Liver (tissue), 9 donors: ENCODE data around the gene PPFIA1. TPM values are rescaled to one million over a fixed set of nuclear protein-coding genes. Genes with fewer than 3 reads are reported as not detected.

Experiments
- DNase-seq: peaks from one replicate; pipeline ENCODE4 v3.0.0-alpha.2; 2017; ENCODE audit warnings: low spot score
- H3K27ac ChIP-seq, 2 donors: one replicate each; pipeline ENCODE4 v1.7.0; 2013; ENCODE audit warnings: inconsistent platforms in 2 of 2, low read length in 2 of 2, control low read depth in 1 of 2, low read depth in 1 of 2, mild to moderate bottlenecking in 1 of 2
- H3K27me3 ChIP-seq, 4 donors: one replicate each; pipeline versions ENCODE4 v1.6.1 to v1.7.0; 2013; ENCODE audit warnings: low read length in 3 of 4, inconsistent platforms in 1 of 4, mild to moderate bottlenecking in 1 of 4, moderate library complexity in 1 of 4; ENCODE audit not compliant: control insufficient read depth in 4 of 4, insufficient read depth in 4 of 4
- H3K36me3 ChIP-seq, 4 donors: one replicate each; pipeline versions ENCODE4 v1.6.1 to v1.7.0; 2013; ENCODE audit warnings: low read length in 3 of 4, mild to moderate bottlenecking in 3 of 4, low read depth in 1 of 4, moderate library complexity in 1 of 4; ENCODE audit not compliant: control insufficient read depth in 4 of 4, insufficient read depth in 3 of 4
- H3K4me1 ChIP-seq, 4 donors: one replicate each; pipeline versions ENCODE4 v1.6.1 to v1.7.0; 2013; ENCODE audit warnings: low read length in 3 of 4, mild to moderate bottlenecking in 3 of 4, moderate library complexity in 1 of 4; ENCODE audit not compliant: control insufficient read depth in 4 of 4, insufficient read depth in 4 of 4
- H3K4me3 ChIP-seq, 3 donors: one replicate each; pipeline versions ENCODE4 v1.6.1 to v1.7.0; 2013; ENCODE audit warnings: low read length in 3 of 3, control low read depth in 1 of 3, low read depth in 1 of 3, mild to moderate bottlenecking in 1 of 3
- H3K9ac ChIP-seq, 2 donors: one replicate each; pipeline ENCODE4 v1.7.0; 2013; ENCODE audit warnings: low read length in 2 of 2, mild to moderate bottlenecking in 2 of 2, moderate library complexity in 2 of 2, control low read depth in 1 of 2, low read depth in 1 of 2
- H3K9me3 ChIP-seq, 4 donors: one replicate each; pipeline versions ENCODE4 v1.6.1 to v1.7.0; 2013; ENCODE audit warnings: low read length in 3 of 4; ENCODE audit not compliant: control insufficient read depth in 4 of 4
- EGR1 ChIP-seq, 2 donors: IDR thresholded peaks; 2 replicates each; pipeline ENCODE4 v1.6.1; 2016 to 2018; ENCODE audit warnings: antibody characterized with exemption in 2 of 2, low read depth in 2 of 2
- HNF4A ChIP-seq, 2 donors: conservative IDR thresholded peaks; 2 replicates each; pipeline ENCODE4 v1.6.1; 2016; ENCODE audit warnings: antibody characterized with exemption in 2 of 2, mild to moderate bottlenecking in 2 of 2
- HNF4G ChIP-seq: IDR thresholded peaks from 2 replicates; pipeline ENCODE4 v1.6.1; 2016; ENCODE audit warnings: antibody characterized with exemption
- JUND ChIP-seq, 2 donors: IDR thresholded peaks; 2 replicates each; pipeline ENCODE4 v1.6.1; 2016; ENCODE audit warnings: antibody characterized with exemption in 2 of 2
- NR2F2 ChIP-seq: IDR thresholded peaks from 2 replicates; pipeline ENCODE4 v1.6.1; 2016; ENCODE audit warnings: antibody characterized with exemption
- RAD21 ChIP-seq, 2 donors: IDR thresholded peaks; 2 replicates each; pipeline ENCODE4 v1.6.1; 2016; ENCODE audit warnings: antibody characterized with exemption in 2 of 2, mild to moderate bottlenecking in 2 of 2
- RXRA ChIP-seq, 2 donors: IDR thresholded peaks; 2 replicates each; pipeline ENCODE4 v1.6.1; 2017 to 2018; ENCODE audit warnings: antibody characterized with exemption in 2 of 2, mild to moderate bottlenecking in 1 of 2
- YY1 ChIP-seq: IDR thresholded peaks from 2 replicates; pipeline ENCODE4 v1.6.1; 2016; ENCODE audit warnings: antibody characterized with exemption, mild to moderate bottlenecking
- WGBS: extraction: QIAGEN DNeasy Blood & Tissue Kit; methylation state at CpG from one replicate; pipeline ENCODE4 v1.1.7; 2013; 5-methylcytosine and 5-hydroxymethylcytosine counted together
- polyA plus RNA-seq, 2 donors: library from polyadenylated mRNA; stranded (reverse) in 1 of 2; unstranded in 1 of 2; fragments of 200-250 nt in 1 of 2; fragments of >200 nt in 1 of 2; fragmentation: Nextera tagmentation in 1 of 2; extraction: Ambion mirVana in 1 of 2; gene quantifications; one replicate each; pipeline versions ENCODE4 v1.2.1 to v1.2.3, GENCODE V29; 2013 to 2015
- total RNA-seq, 2 donors: library from RNA; depleted of rRNA; stranded (reverse); fragments of >200 nt; gene quantifications; one replicate each; pipeline ENCODE4 v1.2.3, GENCODE V29; 2014
- TF ChIP-seq, protein P1 (sequence below): fragments of 150-350 bp; IDR thresholded peaks from 2 replicates; pipeline ENCODE4 v1.5.1; 2017; ENCODE audit warnings: improper control_type of control experiment, low read depth, low read length; ENCODE audit not compliant: missing input control
- TF ChIP-seq, protein P2 (sequence below): IDR thresholded peaks from 2 replicates; pipeline ENCODE4 v1.6.1; 2016; ENCODE audit warnings: antibody characterized with exemption
- TF ChIP-seq, protein P3 (sequence below): IDR thresholded peaks from 2 replicates; pipeline ENCODE4 v1.6.1; 2016; ENCODE audit warnings: antibody characterized with exemption
- TF ChIP-seq, protein P4 (sequence below): IDR thresholded peaks from 2 replicates; pipeline ENCODE4 v1.6.1; 2016; ENCODE audit warnings: antibody characterized with exemption
- donor health status: healthy.
- donor health status: healthy.
- donor health status: healthy.
- donor health status: healthy.
- donor health status: healthy.

The PPFIA1 gene
- total and polyA plus RNA-seq, 4 donors: 9.9 to 39.6 (median 14.5) TPM

DNA sequence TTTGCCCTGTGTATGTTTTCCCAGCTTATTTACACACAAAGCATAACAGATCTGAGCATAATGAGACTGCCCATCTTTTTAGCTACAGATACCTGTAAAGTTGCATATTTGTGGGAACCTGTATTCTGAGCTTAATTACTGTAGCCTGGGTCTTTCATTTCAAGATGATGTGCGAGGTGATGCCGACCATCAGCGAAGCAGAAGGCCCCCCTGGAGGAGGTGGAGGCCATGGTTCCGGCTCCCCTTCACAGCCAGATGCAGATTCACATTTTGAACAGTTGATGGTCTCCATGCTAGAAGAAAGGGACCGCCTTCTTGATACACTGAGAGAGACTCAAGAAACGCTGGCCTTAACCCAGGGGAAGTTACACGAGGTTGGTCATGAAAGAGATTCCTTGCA is 1.5 kb downstream of the PPFIA1 start:
- no peak overlapping the region for H3K27ac ChIP-seq
- H3K9ac ChIP-seq: no peak overlapping the region
- H3K4me3 ChIP-seq: no peak overlapping the region
- 87% methylated on average over 7 of the region's 7 CpGs for WGBS
- no peak for TF ChIP-seq NR2F2
- no peak for TF ChIP-seq EGR1 (IDR thresholded peaks at IDR 0.05; ENCODE audit: low read depth in 2 of 2)
- TF ChIP-seq HNF4G: no peak
- TF ChIP-seq, protein P1, sequence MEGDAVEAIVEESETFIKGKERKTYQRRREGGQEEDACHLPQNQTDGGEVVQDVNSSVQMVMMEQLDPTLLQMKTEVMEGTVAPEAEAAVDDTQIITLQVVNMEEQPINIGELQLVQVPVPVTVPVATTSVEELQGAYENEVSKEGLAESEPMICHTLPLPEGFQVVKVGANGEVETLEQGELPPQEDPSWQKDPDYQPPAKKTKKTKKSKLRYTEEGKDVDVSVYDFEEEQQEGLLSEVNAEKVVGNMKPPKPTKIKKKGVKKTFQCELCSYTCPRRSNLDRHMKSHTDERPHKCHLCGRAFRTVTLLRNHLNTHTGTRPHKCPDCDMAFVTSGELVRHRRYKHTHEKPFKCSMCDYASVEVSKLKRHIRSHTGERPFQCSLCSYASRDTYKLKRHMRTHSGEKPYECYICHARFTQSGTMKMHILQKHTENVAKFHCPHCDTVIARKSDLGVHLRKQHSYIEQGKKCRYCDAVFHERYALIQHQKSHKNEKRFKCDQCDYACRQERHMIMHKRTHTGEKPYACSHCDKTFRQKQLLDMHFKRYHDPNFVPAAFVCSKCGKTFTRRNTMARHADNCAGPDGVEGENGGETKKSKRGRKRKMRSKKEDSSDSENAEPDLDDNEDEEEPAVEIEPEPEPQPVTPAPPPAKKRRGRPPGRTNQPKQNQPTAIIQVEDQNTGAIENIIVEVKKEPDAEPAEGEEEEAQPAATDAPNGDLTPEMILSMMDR: no peak
- TF ChIP-seq, protein P2, sequence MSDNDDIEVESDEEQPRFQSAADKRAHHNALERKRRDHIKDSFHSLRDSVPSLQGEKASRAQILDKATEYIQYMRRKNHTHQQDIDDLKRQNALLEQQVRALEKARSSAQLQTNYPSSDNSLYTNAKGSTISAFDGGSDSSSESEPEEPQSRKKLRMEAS: no peak
- no peak for TF ChIP-seq JUND (IDR thresholded peaks at IDR 0.05)
- DNase-seq: no peak
- H3K9me3 ChIP-seq: no peaks in the 10 kb centered on the region
- no peaks in the 10 kb centered on the region for H3K27me3 ChIP-seq
- peaks cover 6 to 19% (median 10%) of the 10 kb centered on the region in 4 donors for H3K4me1 ChIP-seq
- peaks cover 6 to 15% (median 12%) of the 10 kb centered on the region in 4 donors for H3K36me3 ChIP-seq

DNA sequence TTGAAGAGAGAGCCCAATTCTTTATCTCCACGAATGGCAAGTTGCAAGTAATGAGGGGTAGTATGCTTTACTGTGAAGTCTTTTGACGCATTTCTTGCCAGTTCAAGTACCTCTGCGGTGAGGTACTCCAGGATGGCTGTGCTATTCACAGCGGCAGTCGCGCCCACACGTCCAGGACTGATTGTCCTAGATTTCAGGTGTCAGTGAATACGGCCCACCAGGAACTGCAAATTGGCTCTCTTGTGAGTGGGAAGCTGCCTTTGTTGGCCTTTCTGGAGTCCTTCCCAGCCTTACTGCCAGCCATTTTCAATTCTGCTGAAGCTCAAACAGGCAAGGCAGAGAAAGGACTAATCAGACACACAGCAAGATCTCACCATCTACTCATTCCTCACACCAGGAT is 8.5 kb downstream of the PPFIA1 start:
- Histone ChIP-seq H3K36me3 (peaks cover 7 to 22% (median 15%) of the 10 kb centered on the region in 4 donors), H3K4me3 (no peak overlapping the region), H3K27me3 (no peaks in the 10 kb centered on the region), H3K9ac (no peak overlapping the region), H3K27ac (no peak overlapping the region), H3K4me1 (no peaks in the 10 kb centered on the region), H3K9me3 (no peaks in the 10 kb centered on the region)
- no peak for TF ChIP-seq EGR1 (IDR thresholded peaks at IDR 0.05; ENCODE audit: low read depth in 2 of 2)
- no peak for TF ChIP-seq RXRA (IDR thresholded peaks at IDR 0.05)
- TF ChIP-seq NR2F2: no peak
- no peak for TF ChIP-seq HNF4A (conservative IDR thresholded peaks at IDR 0.05)
- TF ChIP-seq, protein P3, sequence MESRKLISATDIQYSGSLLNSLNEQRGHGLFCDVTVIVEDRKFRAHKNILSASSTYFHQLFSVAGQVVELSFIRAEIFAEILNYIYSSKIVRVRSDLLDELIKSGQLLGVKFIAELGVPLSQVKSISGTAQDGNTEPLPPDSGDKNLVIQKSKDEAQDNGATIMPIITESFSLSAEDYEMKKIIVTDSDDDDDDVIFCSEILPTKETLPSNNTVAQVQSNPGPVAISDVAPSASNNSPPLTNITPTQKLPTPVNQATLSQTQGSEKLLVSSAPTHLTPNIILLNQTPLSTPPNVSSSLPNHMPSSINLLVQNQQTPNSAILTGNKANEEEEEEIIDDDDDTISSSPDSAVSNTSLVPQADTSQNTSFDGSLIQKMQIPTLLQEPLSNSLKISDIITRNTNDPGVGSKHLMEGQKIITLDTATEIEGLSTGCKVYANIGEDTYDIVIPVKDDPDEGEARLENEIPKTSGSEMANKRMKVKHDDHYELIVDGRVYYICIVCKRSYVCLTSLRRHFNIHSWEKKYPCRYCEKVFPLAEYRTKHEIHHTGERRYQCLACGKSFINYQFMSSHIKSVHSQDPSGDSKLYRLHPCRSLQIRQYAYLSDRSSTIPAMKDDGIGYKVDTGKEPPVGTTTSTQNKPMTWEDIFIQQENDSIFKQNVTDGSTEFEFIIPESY: no peak
- DNase-seq: no peak
- 99% methylated on average over 8 of the region's 8 CpGs for WGBS

DNA sequence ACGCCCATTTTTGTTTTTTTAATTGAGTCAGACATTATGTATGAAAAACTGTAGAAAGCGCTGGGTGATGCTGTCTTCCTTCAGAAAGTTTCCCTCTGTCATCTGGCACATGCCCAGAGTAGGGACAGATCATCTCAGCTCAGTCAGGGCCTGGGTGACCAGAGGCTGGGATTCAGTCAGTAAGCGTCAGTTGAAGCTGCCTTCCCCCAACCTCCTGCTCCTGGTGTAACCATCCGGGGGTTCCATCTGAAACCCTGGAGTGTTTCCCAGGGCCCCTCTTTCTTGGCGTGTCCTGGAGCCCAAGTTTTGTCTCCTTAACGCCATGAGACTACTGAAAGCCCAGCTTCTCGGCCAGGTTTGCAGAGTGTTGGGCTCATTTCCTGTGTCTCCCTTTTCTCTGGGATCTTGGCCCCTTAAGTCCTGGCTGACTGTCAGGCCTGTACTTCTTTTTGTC is 10.7 kb downstream of the PPFIA1 start:
- Histone ChIP-seq H3K4me3 (no peak overlapping the region), H3K36me3 (peaks cover 12 to 23% (median 16%) of the 10 kb centered on the region in 4 donors), H3K27ac (no peak overlapping the region), H3K27me3 (no peaks in the 10 kb centered on the region), H3K9me3 (no peaks in the 10 kb centered on the region), H3K4me1 (no peaks in the 10 kb centered on the region), H3K9ac (no peak overlapping the region)
- DNase-seq: no peak
- 78% methylated on average over 7 of the region's 7 CpGs for WGBS
- no peak for TF ChIP-seq YY1
- TF ChIP-seq RXRA (IDR thresholded peaks at IDR 0.05): no peak
- peak in 1 of 2 donors; percentile 6 for TF ChIP-seq RAD21 (IDR thresholded peaks at IDR 0.05)
- TF ChIP-seq, protein P4, sequence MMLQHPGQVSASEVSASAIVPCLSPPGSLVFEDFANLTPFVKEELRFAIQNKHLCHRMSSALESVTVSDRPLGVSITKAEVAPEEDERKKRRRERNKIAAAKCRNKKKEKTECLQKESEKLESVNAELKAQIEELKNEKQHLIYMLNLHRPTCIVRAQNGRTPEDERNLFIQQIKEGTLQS: no peak
- TF ChIP-seq HNF4G: no peak
